ENCODE measurements around the gene LPCAT3. TPM values are rescaled to one million over a fixed set of nuclear protein-coding genes. Genes with fewer than 3 reads are reported as not detected.

Gene LPCAT3
- polyA plus RNA-seq, 4 donors: 49.7 to 65.7 (median 64.2) TPM

DNA sequence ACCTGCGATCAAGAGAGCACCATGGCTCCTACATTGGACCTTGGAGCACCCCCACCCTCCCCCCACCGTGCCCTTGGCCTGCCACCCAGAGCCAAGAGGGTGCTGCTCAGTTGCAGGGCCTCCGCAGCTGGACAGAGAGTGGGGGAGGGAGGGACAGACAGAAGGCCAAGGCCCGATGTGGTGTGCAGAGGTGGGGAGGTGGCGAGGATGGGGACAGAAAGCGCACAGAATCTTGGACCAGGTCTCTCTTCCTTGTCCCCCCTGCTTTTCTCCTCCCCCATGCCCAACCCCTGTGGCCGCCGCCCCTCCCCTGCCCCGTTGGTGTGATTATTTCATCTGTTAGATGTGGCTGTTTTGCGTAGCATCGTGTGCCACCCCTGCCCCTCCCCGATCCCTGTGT, 76.5 kb downstream of the LPCAT3 start:
- no peak for DNase-seq (ENCODE audit: low read depth in 4 of 4, low spot score in 2 of 4)

DNA sequence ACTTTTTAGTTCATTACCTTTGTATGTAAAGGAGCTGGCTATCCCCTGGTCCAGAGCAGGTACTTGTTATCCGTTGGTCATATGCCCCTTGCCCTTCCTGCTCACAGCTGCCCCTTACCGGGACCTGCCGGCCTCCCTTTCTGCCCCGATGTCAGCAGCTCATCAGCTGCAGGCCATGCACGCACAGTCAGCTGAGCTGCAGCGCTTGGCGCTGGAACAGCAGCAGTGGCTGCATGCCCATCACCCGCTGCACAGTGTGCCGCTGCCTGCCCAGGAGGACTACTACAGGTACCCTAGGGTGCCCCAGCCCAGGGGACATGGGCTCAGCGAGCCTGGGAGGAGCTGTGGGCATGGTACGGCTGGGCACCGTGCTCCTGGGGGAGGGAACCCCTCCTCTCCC, 77.0 kb downstream of the LPCAT3 start:
- no peak for DNase-seq (ENCODE audit: low read depth in 4 of 4, low spot score in 2 of 4)

GRCh38 chr12:6939191-6939540, 79.1 kb downstream of the LPCAT3 start:
- DNase-seq (ENCODE audit: low read depth in 4 of 4, low spot score in 2 of 4): no peak

DNA sequence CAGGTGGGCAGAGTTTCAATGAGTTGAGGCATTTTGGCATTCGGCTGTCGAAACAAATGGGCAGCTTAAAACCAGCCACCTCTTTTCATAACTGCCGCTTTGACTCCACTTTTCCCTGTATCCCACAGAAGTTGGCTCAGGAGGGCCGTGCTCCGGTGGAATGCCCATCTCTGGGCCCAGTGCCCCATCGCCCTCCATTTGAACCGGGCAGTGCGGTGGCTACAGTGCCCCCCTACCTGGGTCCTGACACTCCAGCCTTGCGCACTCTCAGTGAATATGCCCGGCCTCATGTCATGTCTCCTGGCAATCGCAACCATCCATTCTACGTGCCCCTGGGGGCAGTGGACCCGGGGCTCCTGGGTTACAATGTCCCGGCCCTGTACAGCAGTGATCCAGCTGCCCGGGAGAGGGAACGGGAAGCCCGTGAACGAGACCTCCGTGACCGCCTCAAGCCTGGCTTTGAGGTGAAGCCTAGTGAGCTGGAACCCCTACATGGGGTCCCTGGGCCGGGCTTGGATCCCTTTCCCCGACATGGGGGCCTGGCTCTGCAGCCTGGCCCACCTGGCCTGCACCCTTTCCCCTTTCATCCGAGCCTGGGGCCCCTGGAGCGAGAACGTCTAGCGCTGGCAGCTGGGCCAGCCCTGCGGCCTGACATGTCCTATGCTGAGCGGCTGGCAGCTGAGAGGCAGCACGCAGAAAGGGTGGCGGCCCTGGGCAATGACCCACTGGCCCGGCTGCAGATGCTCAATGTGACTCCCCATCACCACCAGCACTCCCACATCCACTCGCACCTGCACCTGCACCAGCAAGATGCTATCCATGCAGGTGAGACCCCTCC, 79.7 kb downstream of the LPCAT3 start:
- no peak for DNase-seq (ENCODE audit: low read depth in 4 of 4, low spot score in 2 of 4)

- peak in 3 of 4 donors; percentile 81 to 90 (median 87) for DNase-seq (ENCODE audit: low read depth in 4 of 4, low spot score in 2 of 4)
Observed at GRCh38 chr12:6937481-6938352, 80.6 kb downstream of the LPCAT3 start.

DNA sequence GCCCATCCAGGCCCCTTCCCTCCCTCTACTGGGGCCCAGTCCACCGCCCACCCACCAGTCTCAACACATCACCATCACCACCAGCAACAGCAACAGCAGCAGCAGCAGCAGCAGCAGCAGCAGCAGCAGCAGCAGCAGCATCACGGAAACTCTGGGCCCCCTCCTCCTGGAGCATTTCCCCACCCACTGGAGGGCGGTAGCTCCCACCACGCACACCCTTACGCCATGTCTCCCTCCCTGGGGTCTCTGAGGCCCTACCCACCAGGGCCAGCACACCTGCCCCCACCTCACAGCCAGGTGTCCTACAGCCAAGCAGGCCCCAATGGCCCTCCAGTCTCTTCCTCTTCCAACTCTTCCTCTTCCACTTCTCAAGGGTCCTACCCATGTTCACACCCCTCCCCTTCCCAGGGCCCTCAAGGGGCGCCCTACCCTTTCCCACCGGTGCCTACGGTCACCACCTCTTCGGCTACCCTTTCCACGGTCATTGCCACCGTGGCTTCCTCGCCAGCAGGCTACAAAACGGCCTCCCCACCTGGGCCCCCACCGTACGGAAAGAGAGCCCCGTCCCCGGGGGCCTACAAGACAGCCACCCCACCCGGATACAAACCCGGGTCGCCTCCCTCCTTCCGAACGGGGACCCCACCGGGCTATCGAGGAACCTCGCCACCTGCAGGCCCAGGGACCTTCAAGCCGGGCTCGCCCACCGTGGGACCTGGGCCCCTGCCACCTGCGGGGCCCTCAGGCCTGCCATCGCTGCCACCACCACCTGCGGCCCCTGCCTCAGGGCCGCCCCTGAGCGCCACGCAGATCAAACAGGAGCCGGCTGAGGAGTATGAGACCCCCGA, 81.4 kb downstream of the LPCAT3 start:
- DNase-seq (ENCODE audit: low read depth in 4 of 4, low spot score in 2 of 4): no peak

GRCh38 chr12:6936194-6936635, 82.1 kb downstream of the LPCAT3 start:
- DNase-seq (ENCODE audit: low read depth in 4 of 4, low spot score in 2 of 4): no peak

DNA sequence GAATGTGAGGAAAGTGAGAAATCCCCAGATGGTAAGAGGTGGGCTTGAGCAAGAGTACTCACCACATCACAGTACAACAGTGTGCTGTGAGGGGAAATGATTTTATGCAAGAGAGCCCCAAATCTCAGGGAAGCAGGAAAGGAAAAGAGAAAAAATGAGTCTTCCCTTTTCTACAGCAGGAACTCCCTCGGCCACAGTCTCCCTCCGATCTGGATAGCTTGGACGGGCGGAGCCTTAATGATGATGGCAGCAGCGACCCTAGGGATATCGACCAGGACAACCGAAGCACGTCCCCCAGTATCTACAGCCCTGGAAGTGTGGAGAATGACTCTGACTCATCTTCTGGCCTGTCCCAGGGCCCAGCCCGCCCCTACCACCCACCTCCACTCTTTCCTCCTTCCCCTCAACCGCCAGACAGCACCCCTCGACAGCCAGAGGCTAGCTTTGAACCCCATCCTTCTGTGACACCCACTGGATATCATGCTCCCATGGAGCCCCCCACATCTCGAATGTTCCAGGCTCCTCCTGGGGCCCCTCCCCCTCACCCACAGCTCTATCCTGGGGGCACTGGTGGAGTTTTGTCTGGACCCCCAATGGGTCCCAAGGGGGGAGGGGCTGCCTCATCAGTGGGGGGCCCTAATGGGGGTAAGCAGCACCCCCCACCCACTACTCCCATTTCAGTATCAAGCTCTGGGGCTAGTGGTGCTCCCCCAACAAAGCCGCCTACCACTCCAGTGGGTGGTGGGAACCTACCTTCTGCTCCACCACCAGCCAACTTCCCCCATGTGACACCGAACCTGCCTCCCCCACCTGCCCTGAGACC, 82.7 kb downstream of the LPCAT3 start:
- no peak for DNase-seq (ENCODE audit: low read depth in 4 of 4, low spot score in 2 of 4)

GRCh38 chr12:6934110-6934509, 84.2 kb downstream of the LPCAT3 start:
- no peak for DNase-seq (ENCODE audit: low read depth in 4 of 4, low spot score in 2 of 4)

DNA sequence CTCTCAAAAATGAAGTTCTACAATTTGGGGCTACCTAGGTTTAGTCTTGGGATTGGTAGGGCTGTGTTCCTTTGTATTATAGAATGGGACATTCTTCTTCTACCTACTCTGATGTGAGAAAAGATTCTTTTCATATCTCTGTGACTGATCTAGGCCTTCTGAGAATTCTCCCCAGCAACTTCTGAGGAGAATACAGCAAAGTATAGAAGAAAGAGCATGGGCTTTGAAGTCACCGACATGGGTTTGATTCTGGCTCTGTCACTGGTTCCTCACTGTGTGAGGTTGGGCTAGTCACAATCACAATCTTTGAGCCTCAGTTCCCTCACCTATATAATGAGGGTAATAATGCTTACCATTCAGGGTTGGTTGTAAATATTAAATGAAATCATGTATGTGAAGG, 85.5 kb downstream of the LPCAT3 start:
- DNase-seq (ENCODE audit: low read depth in 4 of 4, low spot score in 2 of 4): no peak

DNA sequence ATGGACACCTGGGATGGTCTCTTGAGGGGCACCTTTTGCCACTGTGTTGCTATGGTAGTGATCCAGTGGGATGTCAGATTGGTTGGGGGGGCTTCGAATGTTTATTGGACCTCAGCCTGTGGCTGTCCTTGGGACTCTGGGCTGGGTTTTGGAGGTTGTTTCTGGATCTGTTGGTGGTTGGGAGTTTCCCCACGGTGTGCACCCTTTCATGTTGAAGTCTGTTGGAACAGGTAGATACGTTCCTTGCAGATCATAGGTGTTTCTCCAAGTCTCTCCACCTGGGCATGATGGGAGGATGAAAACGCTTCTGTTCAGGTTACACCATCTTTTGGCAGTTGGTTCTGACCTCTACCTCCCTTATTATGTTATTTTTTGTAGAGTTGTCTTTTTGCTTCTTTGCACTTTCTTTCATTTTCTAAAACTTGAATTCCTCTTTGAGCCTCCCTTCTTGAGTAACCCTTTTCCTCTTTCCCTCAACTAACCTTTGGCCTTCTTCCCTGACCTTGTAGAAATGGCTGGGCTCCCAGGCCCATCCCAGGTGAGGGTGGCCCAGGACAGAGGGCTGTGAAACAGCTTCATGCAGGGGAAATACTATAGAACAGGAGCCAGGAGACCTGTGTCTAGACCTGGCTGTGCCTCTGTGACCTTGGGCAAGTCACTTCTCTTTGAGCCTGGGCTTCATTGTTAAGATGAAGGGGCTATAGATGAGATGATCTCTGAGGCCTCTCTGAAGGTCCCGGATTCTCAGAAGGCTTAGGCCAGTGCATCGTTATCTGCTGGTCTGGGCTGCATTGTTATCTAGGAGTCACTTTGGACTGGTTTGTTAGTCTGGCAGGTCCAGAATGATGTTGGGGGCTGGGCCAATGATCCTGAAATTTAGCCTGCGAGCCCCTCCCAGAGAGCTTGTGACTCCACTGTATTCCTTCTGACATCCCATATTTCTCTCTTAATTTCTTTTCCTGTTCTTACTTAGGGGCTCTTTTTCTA, 88.5 kb downstream of the LPCAT3 start:
- no peak for DNase-seq (ENCODE audit: low read depth in 4 of 4, low spot score in 2 of 4)

DNA sequence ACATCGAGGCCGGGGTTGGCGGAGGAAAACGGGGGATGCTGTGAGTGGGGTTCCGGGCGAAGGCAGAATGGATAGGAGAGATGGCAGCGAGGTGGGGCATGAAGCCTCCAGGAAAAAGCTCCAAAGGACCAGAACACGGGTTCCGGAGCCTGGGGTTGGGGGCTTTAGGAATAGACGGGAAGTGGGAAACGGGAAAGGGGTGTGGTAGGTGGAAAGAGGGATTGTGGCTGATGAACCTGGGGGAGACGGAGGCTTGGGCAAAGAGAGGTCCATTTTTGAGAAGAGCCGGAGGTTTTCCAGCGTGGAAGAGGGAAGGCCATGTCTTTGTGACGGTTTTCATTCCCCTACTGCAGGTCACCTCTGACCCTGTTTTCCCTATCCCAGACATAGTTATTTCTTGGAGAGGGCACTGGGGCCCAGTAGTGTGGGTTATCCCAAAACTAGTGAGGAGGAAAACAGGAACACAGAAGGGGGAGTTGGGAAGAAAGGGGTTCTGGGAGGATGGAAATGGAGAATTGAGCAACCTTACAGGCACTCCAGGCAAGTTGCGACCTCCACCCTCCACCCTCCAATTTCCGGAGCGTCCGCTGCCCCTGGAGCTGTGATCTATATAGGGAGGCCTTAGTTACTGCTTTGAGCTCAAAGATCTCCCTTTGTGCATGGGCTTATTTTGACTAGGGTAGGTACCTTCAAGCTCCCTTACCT, 89.4 kb downstream of the LPCAT3 start:
- DNase-seq (ENCODE audit: low read depth in 4 of 4, low spot score in 2 of 4): no peak

GRCh38 chr12:6928022-6928702, 90.1 kb downstream of the LPCAT3 start:
- DNase-seq (ENCODE audit: low read depth in 4 of 4, low spot score in 2 of 4): no peak

DNA sequence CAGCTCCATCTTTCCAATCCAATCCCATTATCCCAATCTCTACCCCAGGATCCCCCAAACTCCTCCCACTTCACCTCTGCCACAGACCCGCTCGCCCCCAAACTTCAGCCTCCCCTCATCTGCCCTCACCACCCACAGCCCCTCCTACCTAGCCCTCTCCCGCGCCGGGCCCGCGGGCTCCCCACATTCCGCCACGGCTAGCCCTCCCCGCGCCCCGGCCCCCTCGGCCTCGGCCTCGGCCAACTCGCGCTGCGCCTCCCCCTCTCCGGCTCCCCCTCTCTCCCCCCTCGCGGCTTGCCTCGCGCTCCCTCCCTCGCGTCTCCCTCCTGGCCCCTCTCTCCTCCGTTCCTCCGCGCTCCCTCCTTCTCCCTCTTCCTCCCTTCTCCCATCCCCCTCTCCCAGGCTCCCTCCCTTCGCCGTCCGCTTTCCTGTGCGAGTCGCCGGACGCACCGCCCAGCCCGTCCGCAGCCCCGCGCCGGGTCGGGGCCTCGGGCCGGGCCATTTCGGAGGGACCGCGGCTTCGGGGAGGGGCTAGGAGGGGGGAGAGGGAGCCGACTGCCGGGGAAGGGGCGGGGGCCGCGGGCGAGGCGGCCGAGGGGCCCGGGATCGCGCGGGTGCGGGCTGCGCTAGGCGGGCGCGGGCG, 90.8 kb downstream of the LPCAT3 start, which contains the start of gene ATN1:
Gene ATN1 (plus strand): TSS at position 581 of the 643 bp plus-strand sequence. CDS start 6,043 bp downstream, outside the sequence.
- peak in 3 of 4 donors; percentile 79 to 88 (median 85) for DNase-seq (ENCODE audit: low read depth in 4 of 4, low spot score in 2 of 4)

Data from left renal cortex interstitium (tissue), 4 donors.